Measurements from ENCODE around the gene GID4.

GID4 gene

DNA sequence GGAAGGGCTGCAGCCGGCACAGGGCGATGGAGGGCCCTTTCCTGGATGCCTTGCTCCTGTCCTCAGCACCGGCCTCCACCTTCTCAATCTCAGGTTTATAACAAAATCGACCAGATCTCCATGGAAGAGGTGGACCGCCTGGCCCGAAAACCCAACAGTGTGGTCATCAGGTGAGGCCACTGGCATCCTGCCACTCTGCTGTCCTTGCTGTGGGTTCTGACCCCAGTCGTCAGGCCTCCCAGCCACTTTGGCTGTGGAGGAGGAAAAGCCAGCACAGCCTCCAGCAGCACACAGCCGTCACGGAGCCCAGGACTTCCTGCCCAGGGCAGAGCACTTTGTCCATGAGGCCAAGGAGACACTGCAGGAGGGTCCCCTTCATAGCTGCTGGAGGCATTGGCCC is 62.6 kb downstream of the GID4 start:
- no peak for DNase-seq (ENCODE audit: low read depth in 2 of 2)

DNA sequence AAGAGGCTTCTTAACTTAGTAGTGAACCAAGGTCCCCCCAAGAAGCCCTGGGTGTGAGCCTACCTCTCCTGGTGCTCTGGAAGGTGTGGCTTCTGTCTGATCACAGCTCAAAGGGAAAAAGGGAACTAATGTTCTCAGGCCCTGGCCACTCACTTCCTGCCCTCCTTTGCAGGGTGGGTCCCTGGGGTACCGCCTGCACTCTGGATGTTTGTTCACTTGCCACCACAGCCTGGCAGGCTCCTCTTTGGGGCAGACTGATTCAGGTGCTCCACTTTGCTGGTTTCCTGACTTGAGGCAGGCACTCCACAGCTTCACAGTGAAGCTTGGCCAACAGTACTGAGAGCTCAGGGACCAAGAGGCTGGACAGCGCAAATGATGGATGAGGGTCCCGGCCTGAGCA is 63.4 kb downstream of the GID4 start:
- no peak for DNase-seq (ENCODE audit: low read depth in 2 of 2)

DNA sequence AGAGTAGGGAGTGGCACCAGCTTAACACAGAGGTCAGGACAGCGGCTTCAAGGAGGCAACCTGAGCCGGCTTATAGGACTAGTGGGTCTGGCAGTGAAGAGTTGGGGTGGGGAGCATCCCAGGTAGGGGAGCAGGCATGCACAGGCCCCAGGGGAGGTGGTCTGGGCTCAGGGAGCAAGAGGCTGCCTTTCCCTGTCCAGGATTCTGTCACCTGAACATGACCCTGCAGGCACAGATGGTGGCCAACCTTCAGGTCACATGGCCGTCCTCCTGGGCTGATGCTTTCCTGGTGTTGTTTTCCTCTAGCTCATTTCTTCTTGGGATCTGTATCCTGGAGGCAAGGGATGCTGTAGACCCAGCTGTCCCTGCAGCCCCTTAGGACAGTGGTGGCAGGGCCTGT is 65.8 kb downstream of the GID4 start:
- no peak for DNase-seq (ENCODE audit: low read depth in 2 of 2)

DNA sequence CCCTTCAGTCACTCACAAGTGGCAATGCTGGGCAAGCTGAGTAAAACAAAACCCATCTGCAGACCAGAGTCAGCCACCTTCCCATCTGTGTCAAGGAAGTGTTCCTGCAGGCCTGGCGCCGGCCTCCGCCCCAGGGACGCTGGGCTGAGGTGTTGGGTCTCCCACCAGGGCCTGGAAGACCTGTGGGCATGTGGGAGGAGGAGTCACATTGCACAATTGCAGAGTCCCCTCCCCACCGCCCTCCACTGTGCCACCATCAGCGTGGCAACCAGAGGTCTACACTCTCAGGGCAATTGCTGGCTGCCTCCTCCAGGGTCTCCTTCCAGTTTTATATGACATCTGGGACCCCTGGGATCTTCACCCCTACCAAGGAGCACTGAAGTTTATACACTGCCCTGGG is 66.4 kb downstream of the GID4 start:
- no peak for DNase-seq (ENCODE audit: low read depth in 2 of 2)

DNA sequence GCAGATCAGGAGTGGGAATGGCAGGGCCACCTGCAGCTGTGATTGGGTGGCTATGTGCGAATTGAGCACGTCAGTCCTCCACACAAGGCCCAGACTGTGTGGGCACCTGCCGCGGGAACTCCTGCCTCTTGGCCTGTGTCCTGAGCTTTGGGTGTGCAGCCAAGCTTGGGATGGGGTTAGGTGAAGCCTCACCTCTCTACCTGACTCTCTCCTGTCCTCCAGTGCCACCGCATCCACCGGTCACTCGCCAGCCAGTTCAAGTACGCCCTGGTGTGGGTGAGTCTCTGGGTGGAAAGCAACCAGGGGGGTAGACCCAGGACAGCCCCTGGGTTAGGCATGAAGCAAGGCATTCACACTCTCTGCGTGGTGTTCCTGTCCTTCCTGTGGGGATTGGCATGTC is 67.0 kb downstream of the GID4 start:
- DNase-seq (ENCODE audit: low read depth in 2 of 2): no peak

DNA sequence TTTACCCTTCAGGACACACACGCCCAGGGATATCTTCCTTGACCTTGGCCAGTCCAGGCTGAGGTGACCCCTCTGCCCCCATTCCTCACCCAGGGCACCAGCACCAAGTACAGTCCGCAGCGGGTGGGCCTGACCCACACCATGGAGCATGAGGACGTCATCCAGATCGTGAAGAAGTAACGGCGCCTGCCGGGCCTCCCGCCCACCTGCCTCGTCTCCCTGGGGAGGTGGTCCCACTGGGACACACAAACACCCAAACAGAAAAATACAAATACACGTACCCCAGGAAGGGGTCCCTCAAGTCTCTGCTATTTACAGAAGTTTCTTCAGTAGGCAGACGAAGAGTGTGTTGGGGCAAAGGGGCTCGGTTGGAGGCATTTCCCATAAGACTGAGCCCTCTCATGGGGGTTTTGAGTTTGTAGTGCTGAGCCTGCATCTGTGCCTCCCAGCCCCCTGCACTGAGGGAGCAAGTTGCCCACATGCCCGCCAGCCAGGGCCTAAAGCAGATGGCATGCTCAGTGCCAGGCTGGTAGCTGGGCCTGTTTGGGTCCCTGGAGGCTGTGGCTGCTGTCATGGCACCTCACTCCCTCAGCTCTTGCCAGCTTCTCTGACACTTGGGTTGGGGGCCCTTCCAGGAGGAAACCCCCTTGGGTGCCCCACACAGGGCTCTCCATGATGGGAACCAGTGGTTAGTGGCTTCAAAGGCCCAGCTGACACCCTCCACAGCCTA is 68.0 kb downstream of the GID4 start:
- DNase-seq (ENCODE audit: low read depth in 2 of 2): no peak

DNA sequence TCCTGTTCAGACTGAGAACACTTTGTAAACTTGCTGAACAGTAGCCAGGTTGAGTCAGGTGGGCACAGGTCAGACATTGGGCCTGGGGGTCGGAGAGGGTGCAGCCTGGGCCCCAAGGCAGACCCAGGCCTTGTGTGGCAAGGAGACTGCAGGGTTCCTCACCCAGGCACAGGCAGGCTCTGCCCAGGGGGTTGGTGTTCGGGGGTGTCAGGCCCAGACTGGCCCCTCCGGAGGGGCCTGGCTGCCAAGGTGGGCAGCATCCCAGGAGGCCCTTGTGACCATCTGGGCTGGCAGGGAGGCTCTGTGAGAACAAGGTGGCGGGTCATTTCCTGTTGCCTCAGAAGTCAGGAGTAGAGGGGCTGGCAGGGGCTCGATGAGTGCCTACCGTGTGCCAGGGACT is 68.8 kb downstream of the GID4 start:
- DNase-seq (ENCODE audit: low read depth in 2 of 2): no peak

DNA sequence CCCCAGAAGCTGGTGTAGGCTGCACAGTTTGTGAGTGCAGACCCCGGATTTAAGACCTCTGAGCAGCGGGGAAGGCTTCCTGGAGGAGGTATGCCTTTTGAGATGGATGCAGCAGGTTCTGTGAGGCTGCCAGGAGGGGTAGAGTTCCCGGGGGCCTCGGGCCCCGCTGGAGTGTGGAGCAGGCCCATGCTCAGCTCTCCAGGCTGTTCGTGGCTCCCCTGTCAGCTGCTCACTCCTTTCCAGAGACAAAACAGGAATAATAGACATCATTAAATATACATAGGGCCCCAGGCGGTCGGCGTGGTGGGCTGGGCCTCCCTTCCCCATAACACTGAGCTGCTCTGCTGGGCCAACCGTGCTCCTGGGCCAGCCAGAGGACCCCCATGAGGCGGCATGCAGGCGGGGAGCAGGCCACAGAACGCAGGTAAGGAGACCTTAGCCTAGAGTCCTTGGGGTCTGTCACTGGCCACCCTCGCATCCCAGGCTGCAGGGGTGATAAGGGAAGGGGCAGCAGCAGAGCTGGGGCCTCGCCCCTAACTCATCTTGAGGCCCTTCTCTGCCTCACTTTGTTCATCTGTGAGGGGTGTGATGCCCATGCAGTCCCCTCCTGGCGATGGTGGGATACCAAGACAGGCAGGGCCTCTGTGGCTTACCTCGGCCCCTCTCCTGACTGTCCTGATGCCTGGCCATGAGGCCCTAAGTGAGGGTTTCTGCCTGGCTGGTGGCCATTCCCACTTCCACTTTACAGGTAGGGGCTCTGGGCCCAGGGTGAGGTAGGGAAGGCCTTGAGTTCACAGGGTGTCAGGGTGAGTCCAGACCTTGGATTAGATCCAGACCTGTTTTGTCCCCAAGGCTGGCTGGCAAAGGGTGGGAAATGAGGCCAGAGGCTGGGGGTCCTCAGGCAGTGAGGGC is 69.4 kb downstream of the GID4 start, which contains the start of gene MYO15A:
MYO15A (plus strand) TSS at position 356 of the 912 bp plus-strand sequence. CDS start 10,045 bp downstream, outside the sequence.
- DNase-seq (ENCODE audit: low read depth in 2 of 2): no peak

DNA sequence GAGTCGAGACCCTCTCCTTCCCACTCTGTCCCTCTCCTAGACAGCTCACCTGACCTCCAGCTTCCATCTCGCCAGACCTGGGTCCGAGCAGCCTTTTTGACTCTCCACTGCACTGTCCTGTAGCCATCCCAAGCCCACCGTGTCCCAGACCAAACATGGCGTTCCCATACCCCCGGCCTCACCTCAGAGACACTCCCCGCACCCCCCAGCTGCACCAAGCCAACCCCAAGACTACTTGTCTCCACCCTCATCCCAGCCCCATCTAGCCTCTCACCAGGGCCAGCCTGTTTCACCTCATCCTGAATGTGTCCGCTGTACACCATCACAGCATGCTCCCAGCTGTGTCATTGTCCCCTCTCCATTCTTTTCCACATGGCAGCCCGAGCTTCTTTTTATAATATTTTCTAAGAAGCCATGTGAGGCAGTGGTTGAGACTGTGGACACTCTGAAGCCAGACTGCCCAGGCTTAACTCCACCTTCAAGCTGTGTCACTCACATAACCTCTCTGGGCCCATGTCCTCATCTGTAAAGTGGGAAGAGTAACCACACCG is 70.8 kb downstream of the GID4 start:
- no peak for DNase-seq (ENCODE audit: low read depth in 2 of 2)

DNA sequence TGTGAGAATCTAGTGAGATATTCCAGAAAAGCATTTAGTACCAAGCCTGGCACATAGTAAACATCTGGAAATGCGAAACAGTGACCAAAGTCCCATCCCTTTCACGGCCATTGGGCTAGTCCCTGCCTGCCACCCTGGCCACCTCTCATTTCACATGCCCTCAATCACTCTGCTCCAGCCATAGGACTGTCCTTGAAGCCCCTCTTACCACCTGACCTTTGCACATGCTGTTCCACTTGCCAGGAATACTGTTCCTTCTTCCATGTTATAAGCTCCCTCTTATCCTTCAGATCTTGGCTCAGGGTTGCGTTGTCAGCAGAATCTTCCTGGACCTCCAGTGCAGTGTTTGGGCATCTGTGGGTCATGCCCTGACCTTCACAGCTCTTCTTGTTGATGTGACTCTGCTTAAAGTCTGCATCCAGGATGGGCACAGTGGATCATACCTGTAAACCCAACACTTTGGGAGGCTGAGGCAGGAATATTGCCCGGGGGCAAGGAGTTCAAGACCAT is 71.5 kb downstream of the GID4 start:
- DNase-seq (ENCODE audit: low read depth in 2 of 2): no peak

DNA sequence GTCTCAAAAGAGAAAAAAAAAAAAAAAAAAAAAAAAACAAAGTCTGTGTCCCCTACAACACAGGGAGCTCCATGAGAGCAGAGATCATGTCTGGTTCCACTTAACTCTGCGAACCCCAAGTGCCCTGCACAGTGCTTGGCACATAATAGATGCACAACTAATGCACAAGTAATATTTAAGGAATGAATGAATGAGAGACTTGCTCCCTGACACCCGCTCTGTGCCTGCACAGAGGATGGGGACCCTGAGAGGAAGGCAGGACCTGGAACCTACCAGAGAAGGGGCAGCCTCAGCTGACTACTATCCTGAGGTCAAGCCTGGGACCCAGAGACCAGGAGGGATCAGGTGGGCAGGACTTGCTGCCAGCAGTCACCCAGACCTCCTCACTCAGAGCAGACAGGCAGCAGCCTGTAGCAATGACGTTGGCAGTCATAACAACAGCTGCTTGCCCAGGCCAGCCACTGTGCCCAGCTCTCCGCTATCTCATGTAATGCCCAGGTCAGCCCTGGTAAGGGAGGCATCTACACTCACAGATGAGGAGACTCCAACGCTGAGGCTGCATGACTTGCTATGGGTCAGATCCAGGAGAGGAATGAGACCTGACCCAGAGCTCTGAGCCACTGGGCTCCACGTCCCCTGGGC is 72.2 kb downstream of the GID4 start:
- no peak for DNase-seq (ENCODE audit: low read depth in 2 of 2)

DNA sequence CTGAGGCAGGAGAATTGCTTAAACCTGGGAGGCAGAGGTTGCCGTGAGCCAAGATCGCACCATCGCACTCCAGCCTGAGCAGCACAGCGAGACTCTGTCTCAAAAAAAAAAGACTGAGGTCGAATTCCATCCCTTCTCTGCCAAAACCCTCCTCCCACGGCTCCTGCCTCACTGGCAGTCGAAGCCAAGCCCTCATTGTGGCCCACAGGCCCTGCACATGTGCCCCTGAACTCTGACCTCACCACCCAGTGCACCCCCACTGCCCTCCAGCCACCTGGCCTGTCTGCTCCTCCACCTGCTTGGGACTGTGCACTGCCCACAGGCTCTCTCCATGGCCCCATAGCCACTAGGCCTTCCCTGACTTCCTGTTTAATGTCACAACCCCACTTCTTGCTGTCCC is 76.3 kb downstream of the GID4 start:
- no peak for DNase-seq (ENCODE audit: low read depth in 2 of 2)

DNA sequence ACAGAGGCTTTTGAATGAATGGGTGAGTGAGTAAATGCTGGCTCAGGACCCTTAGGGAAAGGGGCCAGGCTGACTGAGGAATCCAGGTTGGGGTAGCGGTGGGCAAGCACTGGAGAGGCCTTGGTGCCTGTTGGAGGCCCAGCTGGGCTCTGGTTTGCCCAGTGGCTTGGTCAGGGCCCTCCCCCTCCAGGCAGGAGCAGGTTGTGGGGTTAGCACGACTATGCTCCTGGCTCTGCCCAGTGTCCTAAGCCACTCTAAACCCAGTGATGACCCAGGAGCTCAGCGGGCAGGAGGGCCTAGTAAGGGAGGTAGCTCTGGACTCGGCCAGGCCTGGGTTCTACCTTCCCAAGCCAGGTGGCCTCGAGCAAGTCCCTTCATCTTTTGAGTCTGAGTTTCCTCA is 76.9 kb downstream of the GID4 start:
- DNase-seq (ENCODE audit: low read depth in 2 of 2): no peak

DNA sequence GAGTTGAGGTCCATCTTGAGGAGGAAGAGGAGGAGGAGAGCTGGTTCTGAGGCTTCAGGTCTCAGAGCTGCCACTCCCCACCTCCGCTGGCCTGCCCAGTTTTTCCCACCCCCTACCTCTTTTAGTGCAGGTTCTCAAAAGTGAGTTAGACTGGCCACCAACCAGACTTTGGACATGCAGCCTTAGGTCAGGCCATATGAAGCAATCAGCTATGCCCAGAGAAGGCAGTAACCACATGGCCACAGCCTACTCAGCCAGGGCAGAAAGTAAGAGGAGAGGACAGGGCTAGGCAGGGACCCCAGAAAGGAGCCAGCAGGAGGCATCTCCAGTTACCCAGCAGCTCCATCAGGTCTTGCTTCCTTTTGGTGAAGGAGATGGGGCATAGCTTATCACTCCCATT is 78.3 kb downstream of the GID4 start:
- DNase-seq (ENCODE audit: low read depth in 2 of 2): no peak

Data from stimulated activated CD4-positive, alpha-beta T cell treated with anti-CD3 and anti-CD28 coated beads, Interleukin-15, amount 100 ng/mL, for 48 hours (primary cell).